GM12891 (cell line): ENCODE measurements around the gene AGFG1.

Source experiments
- DNase-seq: peaks from one replicate; pipeline ENCODE4 v3.0.0; 2011; ENCODE audit warnings: low spot score; ENCODE audit not compliant: insufficient read length
- FAIRE-seq: peaks from 2 replicates; lab custom pipeline; 2011; peaks lifted over from hg19 to GRCh38; lab: Jason Lieb, UNC
- PAX5 ChIP-seq: IDR thresholded peaks from 2 replicates; pipeline ENCODE4 v1.6.1; 2011; ENCODE audit warnings: low read length, moderate library complexity, mild to moderate bottlenecking; ENCODE audit not compliant: insufficient read depth, severe bottlenecking
- POLR2A ChIP-seq: IDR thresholded peaks from 2 replicates; pipeline ENCODE4 v1.6.1; 2011; ENCODE audit warnings: low read depth, low read length, control low read depth
- POLR2AphosphoS5 ChIP-seq: IDR thresholded peaks from 2 replicates; pipeline ENCODE4 v1.6.1; 2011; ENCODE audit warnings: low read depth, low read length, control low read depth
- POU2F2 ChIP-seq: IDR thresholded peaks from 2 replicates; pipeline ENCODE4 v1.6.1; 2011; ENCODE audit warnings: low read depth, mild to moderate bottlenecking, control low read depth, low read length, moderate library complexity
- SPI1 ChIP-seq: IDR thresholded peaks from 2 replicates; pipeline ENCODE4 v1.6.1; 2011; ENCODE audit warnings: low read depth, low read length, control low read depth
- TAF1 ChIP-seq: IDR thresholded peaks from 2 replicates; pipeline ENCODE4 v1.6.1; 2011; ENCODE audit warnings: low read depth, low read length, control low read depth

AGFG1 gene

GRCh38 chr2:227473806-227474205, 1.9 kb downstream of the AGFG1 start:
- TF ChIP-seq SPI1 (no peak), POLR2A (no peak), POLR2AphosphoS5 (no peak), PAX5 (no peak), TAF1 (no peak), POU2F2 (no peak)
- no peak for DNase-seq
- FAIRE-seq = peak; percentile 38

GRCh38 chr2:227474410-227474809, 2.5 kb downstream of the AGFG1 start:
- TF ChIP-seq POLR2AphosphoS5 = no peak
- TF ChIP-seq POU2F2 = no peak
- TF ChIP-seq POLR2A = no peak
- TF ChIP-seq SPI1 = no peak
- no peak for TF ChIP-seq TAF1
- no peak for TF ChIP-seq PAX5
- DNase-seq (no peak), FAIRE-seq (no peak)

GRCh38 chr2:227477291-227477690, 5.3 kb downstream of the AGFG1 start:
- FAIRE-seq (no peak), DNase-seq (no peak)
- TF ChIP-seq POU2F2 (no peak), PAX5 (no peak), TAF1 (no peak), SPI1 (no peak), POLR2AphosphoS5 (no peak), POLR2A (no peak)

DNA sequence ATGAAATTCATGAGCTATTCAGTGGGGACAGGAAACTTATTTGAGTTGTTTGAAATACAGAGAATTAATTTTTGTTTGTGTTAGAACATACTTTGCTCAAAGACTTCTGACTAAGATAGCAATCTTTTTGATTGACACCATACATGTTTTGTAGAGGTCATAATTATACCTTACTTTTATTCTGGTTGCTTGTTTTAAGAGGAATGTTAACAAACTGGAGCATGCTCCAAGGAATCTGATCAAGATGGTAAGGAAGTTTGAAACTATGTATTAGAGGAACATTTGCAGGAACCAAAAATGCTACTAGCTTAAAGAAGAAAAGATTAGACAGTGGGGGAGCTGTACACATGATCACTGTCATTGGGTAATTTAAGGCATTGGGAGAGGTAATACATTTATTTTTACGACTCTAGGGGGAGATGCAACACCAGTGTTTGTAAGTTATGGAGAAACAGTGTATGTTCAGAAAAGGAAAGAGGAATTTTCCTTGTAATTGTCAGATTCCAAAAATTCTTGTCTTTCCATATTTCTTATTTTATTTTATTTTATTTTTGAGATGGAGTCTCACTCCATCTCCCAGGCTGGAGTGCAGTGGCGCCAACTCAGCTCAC, 8.0 kb downstream of the AGFG1 start:
- TF ChIP-seq POLR2A (no peak), TAF1 (no peak), PAX5 (no peak), POU2F2 (no peak), SPI1 (no peak), POLR2AphosphoS5 (no peak)
- no peak for DNase-seq
- peak; percentile 87 for FAIRE-seq

GRCh38 chr2:227480528-227480927, 8.6 kb downstream of the AGFG1 start:
- TF ChIP-seq POU2F2 (no peak), PAX5 (no peak), POLR2AphosphoS5 (no peak), TAF1 (no peak), SPI1 (no peak), POLR2A (no peak)
- DNase-seq (no peak), FAIRE-seq (no peak)

- FAIRE-seq (peak; percentile 88), DNase-seq (peak; percentile 39)
- peak; percentile 97 for TF ChIP-seq SPI1
- no peak for TF ChIP-seq PAX5
- no peak for TF ChIP-seq POLR2A
- no peak for TF ChIP-seq POU2F2
These were observed 10.8 kb downstream of the AGFG1 start for GRCh38 chr2:227482638-227483340.

DNA sequence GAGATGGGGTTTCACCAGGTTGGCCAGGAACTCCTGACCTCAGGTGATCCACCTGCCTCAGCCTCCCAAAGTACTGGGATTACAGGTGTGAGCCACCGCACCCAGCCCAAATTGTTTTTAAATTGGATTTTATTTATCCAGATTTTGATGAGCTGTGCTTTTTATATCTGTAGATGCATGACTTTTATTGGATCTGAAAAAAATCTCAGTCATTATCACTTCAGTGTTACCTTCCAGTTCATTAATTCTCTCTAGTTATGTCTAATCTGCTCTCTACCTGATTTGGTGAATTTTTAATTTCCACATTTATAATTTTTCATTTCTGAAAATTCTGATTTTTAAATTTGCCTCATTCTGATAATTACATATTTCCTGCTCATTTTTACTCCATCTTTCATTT, 13.5 kb downstream of the AGFG1 start:
- DNase-seq (no peak), FAIRE-seq (no peak)

GRCh38 chr2:227486688-227487087, 14.7 kb downstream of the AGFG1 start:
- TF ChIP-seq SPI1 (no peak), POLR2A (no peak), POU2F2 (no peak), POLR2AphosphoS5 (no peak), TAF1 (no peak), PAX5 (no peak)
- no peak for DNase-seq
- no peak for FAIRE-seq

More for the DNA sequence above, 13.5 kb downstream of the AGFG1 start:
- no peak for TF ChIP-seq POLR2A
- no peak for TF ChIP-seq POLR2AphosphoS5
- no peak for TF ChIP-seq PAX5
- TF ChIP-seq SPI1 = no peak
- TF ChIP-seq TAF1 = no peak
- no peak for TF ChIP-seq POU2F2

DNA sequence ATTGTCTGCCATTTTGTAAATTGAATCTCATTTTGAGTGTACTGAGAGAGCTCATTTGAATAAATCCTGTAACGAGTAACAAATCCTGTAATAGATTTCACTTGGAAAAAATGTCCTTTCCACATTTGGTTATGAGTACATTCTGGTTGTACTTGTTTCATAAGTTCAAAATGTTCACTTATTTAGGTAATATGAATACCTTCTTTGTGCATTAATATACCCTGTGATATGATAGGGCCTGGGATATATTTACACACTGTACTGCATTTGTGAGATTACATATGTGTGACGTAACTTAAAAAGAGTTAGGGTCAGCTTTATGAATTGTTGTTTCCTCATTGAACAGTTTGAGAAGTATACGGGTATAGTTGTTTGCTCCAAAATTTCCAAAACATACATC, 16.1 kb downstream of the AGFG1 start:
- FAIRE-seq (no peak), DNase-seq (no peak)
- no peak for TF ChIP-seq POU2F2
- TF ChIP-seq POLR2AphosphoS5 = no peak
- TF ChIP-seq PAX5 = no peak
- no peak for TF ChIP-seq SPI1
- no peak for TF ChIP-seq TAF1
- no peak for TF ChIP-seq POLR2A
